OCI-LY3 (cell line): ENCODE measurements around the gene PAM.

ENCODE experiments used
- EZH2phosphoT487 ChIP-seq: fragments of 200-600 bp; shearing (Covaris generic); IDR thresholded peaks from 2 replicates; pipeline ENCODE4 v1.6.1; 2018; ENCODE audit warnings: antibody characterized with exemption, mixed run types, low read depth
- TF ChIP-seq, protein P1 (sequence below): fragments of 200-600, 300-600 bp; sonication (generic); IDR thresholded peaks from 2 replicates; pipeline ENCODE4 v1.5.1; 2014; ENCODE audit warnings: antibody characterized with exemption, low read length, low read depth

DNA sequence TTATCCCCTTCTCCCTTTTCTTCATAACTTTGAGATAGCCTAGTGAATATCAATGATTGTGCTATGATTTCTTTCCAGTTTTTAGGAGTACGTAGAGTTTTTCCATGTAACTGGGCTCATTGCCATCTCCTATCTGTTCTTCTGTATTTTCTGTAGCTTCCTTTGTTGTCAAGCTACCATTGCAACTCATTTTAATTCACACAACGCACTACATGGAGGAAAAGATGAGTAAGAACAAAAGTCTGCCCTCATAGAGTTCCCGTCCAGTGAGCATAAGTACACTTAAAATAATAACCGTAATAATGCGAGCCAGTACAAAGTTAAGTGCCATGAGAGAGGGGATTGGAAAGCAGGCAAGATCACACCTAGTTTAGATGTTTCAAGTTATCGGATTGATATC is 177.7 kb downstream of the PAM start:
- TF ChIP-seq, protein P1, sequence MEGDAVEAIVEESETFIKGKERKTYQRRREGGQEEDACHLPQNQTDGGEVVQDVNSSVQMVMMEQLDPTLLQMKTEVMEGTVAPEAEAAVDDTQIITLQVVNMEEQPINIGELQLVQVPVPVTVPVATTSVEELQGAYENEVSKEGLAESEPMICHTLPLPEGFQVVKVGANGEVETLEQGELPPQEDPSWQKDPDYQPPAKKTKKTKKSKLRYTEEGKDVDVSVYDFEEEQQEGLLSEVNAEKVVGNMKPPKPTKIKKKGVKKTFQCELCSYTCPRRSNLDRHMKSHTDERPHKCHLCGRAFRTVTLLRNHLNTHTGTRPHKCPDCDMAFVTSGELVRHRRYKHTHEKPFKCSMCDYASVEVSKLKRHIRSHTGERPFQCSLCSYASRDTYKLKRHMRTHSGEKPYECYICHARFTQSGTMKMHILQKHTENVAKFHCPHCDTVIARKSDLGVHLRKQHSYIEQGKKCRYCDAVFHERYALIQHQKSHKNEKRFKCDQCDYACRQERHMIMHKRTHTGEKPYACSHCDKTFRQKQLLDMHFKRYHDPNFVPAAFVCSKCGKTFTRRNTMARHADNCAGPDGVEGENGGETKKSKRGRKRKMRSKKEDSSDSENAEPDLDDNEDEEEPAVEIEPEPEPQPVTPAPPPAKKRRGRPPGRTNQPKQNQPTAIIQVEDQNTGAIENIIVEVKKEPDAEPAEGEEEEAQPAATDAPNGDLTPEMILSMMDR = no peak
- no peak for TF ChIP-seq EZH2phosphoT487
